ENCODE data around the gene PGPEP1.
"Not testable (repeated sequence)": the region's sequence is repeated elsewhere in the genome, so short reads cannot be mapped to it uniquely, and the experiment has no call there.

The PGPEP1 gene

DNA sequence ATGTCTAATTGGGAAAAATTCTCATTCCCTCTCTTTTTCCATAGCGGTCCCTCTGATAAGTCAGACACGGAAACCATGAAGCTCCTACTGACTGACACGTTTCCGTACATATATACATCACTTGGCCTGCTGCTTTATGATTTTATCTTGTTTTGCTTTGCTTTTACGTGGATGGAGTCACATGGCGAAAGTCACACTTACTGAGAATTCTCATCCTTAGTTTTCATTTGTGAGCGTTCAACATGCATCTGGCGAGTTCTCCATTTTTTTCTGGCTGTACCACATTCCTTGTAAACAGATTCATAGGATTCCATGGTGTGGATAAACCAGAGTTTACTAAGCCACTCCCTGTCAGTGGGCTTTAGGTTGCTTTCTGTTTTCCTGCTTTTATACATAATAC lies 21.2 kb downstream of the PGPEP1 start:
- Histone ChIP-seq H3K36me3 (ENCODE audit: insufficient read depth, low read length) (peaks cover 16% of the 10 kb centered on the region), H3K9me2 (ENCODE audit: low read depth, low read length) (no peaks in the 10 kb centered on the region), H3F3A (ENCODE audit: insufficient read depth, low read length) (no peaks in the 10 kb centered on the region), H3K79me2 (ENCODE audit: insufficient read depth, low read length) (no peaks in the 10 kb centered on the region), H3K9me3 (ENCODE audit: low read length) (no peaks in the 10 kb centered on the region), H3K4me1 (ENCODE audit: insufficient read depth, low read length, severe bottlenecking) (peaks cover 7% of the 10 kb centered on the region), H3K9ac (ENCODE audit: low read length) (no peak overlapping the region), H3K27ac (ENCODE audit: low read depth, low read length, poor library complexity, severe bottlenecking) (no peak overlapping the region), H3K4me2 (ENCODE audit: low read length) (no peak overlapping the region), H4K20me1 (ENCODE audit: insufficient read depth, low read length) (no peaks in the 10 kb centered on the region), H3K27me3 (ENCODE audit: insufficient read depth, low read length) (no peaks in the 10 kb centered on the region), H3K4me3 (ENCODE audit: low read depth, low read length, poor library complexity, severe bottlenecking) (no peak overlapping the region), H2AFZ (ENCODE audit: low read length) (no peak overlapping the region)
- TF ChIP-seq CTCF (IDR thresholded peaks at IDR 0.05; ENCODE audit: low read length): no peak
- no peak for TF ChIP-seq EZH2 (IDR thresholded peaks at IDR 0.05; ENCODE audit: borderline replicate concordance, low read length)

GRCh38 chr19:18362934-18363542 lies 22.6 kb downstream of the PGPEP1 start:
- Histone ChIP-seq H3K27ac (ENCODE audit: low read depth, low read length, poor library complexity, severe bottlenecking) (no peak overlapping the region), H3K9me3 (ENCODE audit: low read length) (no peaks in the 10 kb centered on the region), H3K4me3 (ENCODE audit: low read depth, low read length, poor library complexity, severe bottlenecking) (no peak overlapping the region), H3K9ac (ENCODE audit: low read length) (no peak overlapping the region), H3K9me2 (ENCODE audit: low read depth, low read length) (no peaks in the 10 kb centered on the region), H3K4me2 (ENCODE audit: low read length) (no peak overlapping the region), H2AFZ (ENCODE audit: low read length) (no peak overlapping the region), H3K27me3 (ENCODE audit: insufficient read depth, low read length) (no peaks in the 10 kb centered on the region), H3K79me2 (ENCODE audit: insufficient read depth, low read length) (no peaks in the 10 kb centered on the region), H4K20me1 (ENCODE audit: insufficient read depth, low read length) (no peaks in the 10 kb centered on the region), H3K36me3 (ENCODE audit: insufficient read depth, low read length) (0 out of 2 replicates have a peak, but pooled peaks cover 3% of the 10 kb centered on the region), H3K4me1 (ENCODE audit: insufficient read depth, low read length, severe bottlenecking) (peaks cover 7% of the 10 kb centered on the region), H3F3A (ENCODE audit: insufficient read depth, low read length) (no peaks in the 10 kb centered on the region)
- no peak for TF ChIP-seq EZH2 (IDR thresholded peaks at IDR 0.05; ENCODE audit: borderline replicate concordance, low read length)
- TF ChIP-seq CTCF (IDR thresholded peaks at IDR 0.05; ENCODE audit: low read length): no peak

- Histone ChIP-seq H3K9me2 (ENCODE audit: low read depth, low read length) (no peaks in the 10 kb centered on the region), H3K4me2 (ENCODE audit: low read length) (no peak overlapping the region), H3K27ac (ENCODE audit: low read depth, low read length, poor library complexity, severe bottlenecking) (no peak overlapping the region), H3F3A (ENCODE audit: insufficient read depth, low read length) (no peaks in the 10 kb centered on the region), H3K79me2 (ENCODE audit: insufficient read depth, low read length) (no peaks in the 10 kb centered on the region), H3K4me3 (ENCODE audit: low read depth, low read length, poor library complexity, severe bottlenecking) (no peak overlapping the region), H4K20me1 (ENCODE audit: insufficient read depth, low read length) (no peaks in the 10 kb centered on the region), H2AFZ (ENCODE audit: low read length) (no peak overlapping the region), H3K9ac (ENCODE audit: low read length) (no peak overlapping the region), H3K27me3 (ENCODE audit: insufficient read depth, low read length) (no peaks in the 10 kb centered on the region), H3K4me1 (ENCODE audit: insufficient read depth, low read length, severe bottlenecking) (peaks cover 7% of the 10 kb centered on the region), H3K36me3 (ENCODE audit: insufficient read depth, low read length) (0 out of 2 replicates have a peak, but pooled peaks cover 3% of the 10 kb centered on the region), H3K9me3 (ENCODE audit: low read length) (no peaks in the 10 kb centered on the region)
- no peak for TF ChIP-seq CTCF (IDR thresholded peaks at IDR 0.05; ENCODE audit: low read length)
- no peak for TF ChIP-seq EZH2 (IDR thresholded peaks at IDR 0.05; ENCODE audit: borderline replicate concordance, low read length)
These were observed 23.4 kb downstream of the PGPEP1 start for GRCh38 chr19:18363787-18364186.

DNA sequence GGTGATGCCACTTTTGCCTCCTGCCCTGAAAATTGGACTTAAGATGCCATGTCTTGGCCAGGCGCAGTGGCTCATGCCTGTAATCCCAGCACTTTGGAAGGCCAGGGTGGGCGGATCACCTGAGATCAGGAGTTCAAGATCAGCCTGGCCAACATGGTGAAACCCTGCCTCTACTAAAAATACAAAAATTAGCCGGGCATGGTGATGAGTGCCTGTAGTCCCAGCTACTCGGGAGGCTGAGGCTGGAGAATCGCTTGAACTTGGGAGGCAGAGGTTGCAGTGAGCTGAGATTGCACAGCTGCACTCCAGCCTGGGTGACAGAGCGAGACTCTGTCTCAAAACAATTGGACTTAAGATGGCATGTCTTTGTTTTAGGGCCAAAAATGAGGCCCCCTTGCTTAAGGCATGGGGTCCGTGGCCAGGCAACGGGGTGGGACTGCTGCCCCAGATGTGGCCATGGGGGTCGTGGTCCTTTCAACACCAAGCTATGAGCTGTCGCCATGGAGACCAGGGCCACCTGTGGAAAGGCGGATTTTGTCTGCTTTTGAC lies 24.0 kb downstream of the PGPEP1 start:
- not testable (repeated sequence) for H3K79me2 ChIP-seq (ENCODE audit: insufficient read depth, low read length); H3K27ac ChIP-seq (ENCODE audit: low read depth, low read length, poor library complexity, severe bottlenecking); H4K20me1 ChIP-seq (ENCODE audit: insufficient read depth, low read length); H2AFZ ChIP-seq (ENCODE audit: low read length); H3K9ac ChIP-seq (ENCODE audit: low read length); H3K27me3 ChIP-seq (ENCODE audit: insufficient read depth, low read length); H3K4me1 ChIP-seq (ENCODE audit: insufficient read depth, low read length, severe bottlenecking); H3K4me2 ChIP-seq (ENCODE audit: low read length); H3K4me3 ChIP-seq (ENCODE audit: low read depth, low read length, poor library complexity, severe bottlenecking); H3K9me3 ChIP-seq (ENCODE audit: low read length); H3F3A ChIP-seq (ENCODE audit: insufficient read depth, low read length); H3K9me2 ChIP-seq (ENCODE audit: low read depth, low read length); H3K36me3 ChIP-seq (ENCODE audit: insufficient read depth, low read length)

All from OCI-LY1 (cell line).